Spleen (tissue), 11 donors: ENCODE data around the gene PLXNC1. TPM values are rescaled to one million over a fixed set of nuclear protein-coding genes. Genes with fewer than 3 reads are reported as not detected.

Experiments
- DNase-seq: peaks from one replicate; pipeline ENCODE4 v3.0.0-alpha.2; 2020
- H3K27ac ChIP-seq, 8 donors: fragments of 200-600 bp; sonication (generic) in 7 of 8; 1 replicate in 4 of 8; 2 replicates in 4 of 8; pipeline versions ENCODE4 v1.5.0 to v1.8.0; 2016 to 2021; ENCODE audit warnings: inconsistent platforms in 4 of 8, mild to moderate bottlenecking in 4 of 8, moderate library complexity in 1 of 8
- H3K27me3 ChIP-seq, 7 donors: fragments of 200-600 bp; sonication (generic) in 6 of 7; replicated peaks in 1 of 7; 1 replicate in 4 of 7; 2 replicates in 3 of 7; pipeline versions ENCODE4 v1.5.0 to v1.8.0; 2016 to 2021; ENCODE audit warnings: inconsistent platforms in 3 of 7, mild to moderate bottlenecking in 1 of 7
- H3K36me3 ChIP-seq, 6 donors: fragments of 200-600 bp; sonication (generic) in 5 of 6; 1 replicate in 4 of 6; 2 replicates in 2 of 6; pipeline versions ENCODE4 v1.5.0 to v1.8.0; 2016 to 2021; ENCODE audit warnings: inconsistent platforms in 2 of 6
- H3K4me1 ChIP-seq, 6 donors: fragments of 200-600 bp; sonication (generic) in 5 of 6; 1 replicate in 3 of 6; 2 replicates in 3 of 6; pipeline versions ENCODE4 v1.5.0 to v1.8.0; 2016 to 2021; ENCODE audit warnings: inconsistent platforms in 3 of 6
- H3K4me3 ChIP-seq, 8 donors: fragments of 200-600 bp; sonication (generic) in 7 of 8; 1 replicate in 4 of 8; 2 replicates in 4 of 8; pipeline versions ENCODE4 v1.5.0 to v1.8.0; 2016 to 2021; ENCODE audit warnings: inconsistent platforms in 4 of 8, mild to moderate bottlenecking in 4 of 8, moderate library complexity in 2 of 8
- H3K9me3 ChIP-seq, 8 donors: fragments of 200-600 bp; sonication (generic) in 7 of 8; 1 replicate in 4 of 8; 2 replicates in 4 of 8; pipeline versions ENCODE4 v1.5.0 to v1.8.0; 2016 to 2021; ENCODE audit warnings: inconsistent platforms in 4 of 8
- POLR2A ChIP-seq, 3 donors: fragments of 450-650 bp; IDR thresholded peaks; one replicate each; pipeline ENCODE4 v1.5.1; 2017; ENCODE audit warnings: antibody characterized with exemption in 3 of 3, mild to moderate bottlenecking in 1 of 3
- POLR2AphosphoS5 ChIP-seq, 3 donors: sonication (generic); formaldehyde crosslinking; IDR thresholded peaks; one replicate each; pipeline ENCODE4 v1.5.1; 2017; ENCODE audit warnings: antibody characterized with exemption in 3 of 3
- WGBS, 5 donors: extraction: QIAGEN DNeasy Blood & Tissue Kit in 3 of 5; methylation state at CpG; one replicate each; pipeline versions ENCODE4 v1.1.5 to v1.1.7; 2013 to 2018; 5-methylcytosine and 5-hydroxymethylcytosine counted together
- intact Hi-C: fragments of 100-400 bp; cut with DNase I; formaldehyde crosslinking; loops from one replicate; pipeline ENCODE4 v1.15.0; 2023; ENCODE audit warnings: low total_unique reads
- polyA plus RNA-seq, 3 donors: library from polyadenylated mRNA; stranded (reverse); fragments of 200-250 nt; gene quantifications; one replicate each; pipeline ENCODE4 v1.2.1, GENCODE V29; 2013
- total RNA-seq, 7 donors: library from RNA; depleted of rRNA in 3 of 7; stranded (reverse); fragments of >200 nt in 3 of 7; fragmentation: NEBNext Ultra II Directional in 4 of 7; extraction: Animal tissue kit (Norgen Biotek cat#: 25700) in 4 of 7; gene quantifications; one replicate each; pipeline versions ENCODE4 v1.1.0 to v1.2.1, GENCODE V29; 2016 to 2021
- TF ChIP-seq, protein P1 (sequence below), 11 experiments: fragments of 200-600 bp in 7 of 11; fragments of 450-650 bp in 4 of 11; sonication (generic) in 4 of 11; IDR thresholded peaks in 8 of 11; conservative IDR thresholded peaks in 3 of 11; 1 replicate in 7 of 11; 2 replicates in 4 of 11; pipeline versions ENCODE4 v1.4.0 to v1.8.0; 2016 to 2021; ENCODE audit warnings: antibody characterized with exemption in 11 of 11, inconsistent platforms in 4 of 11, mild to moderate bottlenecking in 1 of 11
- donor health status: healthy with polysubstance abuse.
- donor health status: DM: no; HTN: no; CAD: no; lungs with moderate emphysema.
- donor health status: DM: no; HTN: no; CAD: no.
- donor health status: Bipolar disorder and iron deficiency.
- donor health status: healthy.
- donor health status: DM: no; HTN: no; CAD: no.
- donor health status: DM: yes; HTN: yes; CAD: no.

Gene PLXNC1
- total and polyA plus RNA-seq, 10 donors = 6.8 to 138 (median 69.7) TPM

DNA sequence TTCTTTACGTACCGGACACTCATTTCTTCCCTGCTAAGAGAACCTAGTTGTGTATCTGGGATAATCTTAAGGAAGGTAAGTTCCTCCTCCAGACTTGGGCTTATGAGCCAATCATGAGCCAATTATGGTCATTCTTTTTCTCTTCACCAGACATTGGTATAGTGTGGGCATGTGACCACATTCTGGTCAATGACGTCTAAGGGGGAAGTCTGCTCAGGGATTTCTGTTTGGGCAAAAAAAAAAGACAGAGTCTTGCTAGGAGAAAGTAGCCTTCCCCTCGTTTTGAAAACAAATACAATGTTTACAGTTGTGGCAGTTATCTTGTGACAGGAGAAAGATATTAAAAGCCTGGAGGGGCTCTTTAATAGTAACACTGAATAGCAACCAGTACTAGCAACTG, 20.1 kb upstream of the PLXNC1 start:
- intact Hi-C loops = no loop called here
- H3K27me3 ChIP-seq = no peaks in the 10 kb centered on the region
- no peak for DNase-seq
- peaks cover 0 to 5% (median 0%) of the 10 kb centered on the region in 8 donors for H3K9me3 ChIP-seq
- peaks cover 0 to 52% (median 42%) of the 10 kb centered on the region in 6 donors for H3K4me1 ChIP-seq
- WGBS, 5 donors = 61 to 77% (median 62%) methylated on average over 4 of the region's 4 CpGs
- TF ChIP-seq POLR2A (IDR thresholded peaks at IDR 0.05) = no peak
- TF ChIP-seq POLR2AphosphoS5 (IDR thresholded peaks at IDR 0.05) = no peak
- TF ChIP-seq, protein P1, sequence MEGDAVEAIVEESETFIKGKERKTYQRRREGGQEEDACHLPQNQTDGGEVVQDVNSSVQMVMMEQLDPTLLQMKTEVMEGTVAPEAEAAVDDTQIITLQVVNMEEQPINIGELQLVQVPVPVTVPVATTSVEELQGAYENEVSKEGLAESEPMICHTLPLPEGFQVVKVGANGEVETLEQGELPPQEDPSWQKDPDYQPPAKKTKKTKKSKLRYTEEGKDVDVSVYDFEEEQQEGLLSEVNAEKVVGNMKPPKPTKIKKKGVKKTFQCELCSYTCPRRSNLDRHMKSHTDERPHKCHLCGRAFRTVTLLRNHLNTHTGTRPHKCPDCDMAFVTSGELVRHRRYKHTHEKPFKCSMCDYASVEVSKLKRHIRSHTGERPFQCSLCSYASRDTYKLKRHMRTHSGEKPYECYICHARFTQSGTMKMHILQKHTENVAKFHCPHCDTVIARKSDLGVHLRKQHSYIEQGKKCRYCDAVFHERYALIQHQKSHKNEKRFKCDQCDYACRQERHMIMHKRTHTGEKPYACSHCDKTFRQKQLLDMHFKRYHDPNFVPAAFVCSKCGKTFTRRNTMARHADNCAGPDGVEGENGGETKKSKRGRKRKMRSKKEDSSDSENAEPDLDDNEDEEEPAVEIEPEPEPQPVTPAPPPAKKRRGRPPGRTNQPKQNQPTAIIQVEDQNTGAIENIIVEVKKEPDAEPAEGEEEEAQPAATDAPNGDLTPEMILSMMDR (IDR thresholded peaks at IDR 0.05 in 8 of 11, conservative IDR thresholded peaks at IDR 0.05 in 3 of 11) = no peak
- peak overlapping the region in 2 of 8 donors; percentile 86 to 87 for H3K27ac ChIP-seq
- no peak overlapping the region for H3K4me3 ChIP-seq
- no peaks in the 10 kb centered on the region for H3K36me3 ChIP-seq

DNA sequence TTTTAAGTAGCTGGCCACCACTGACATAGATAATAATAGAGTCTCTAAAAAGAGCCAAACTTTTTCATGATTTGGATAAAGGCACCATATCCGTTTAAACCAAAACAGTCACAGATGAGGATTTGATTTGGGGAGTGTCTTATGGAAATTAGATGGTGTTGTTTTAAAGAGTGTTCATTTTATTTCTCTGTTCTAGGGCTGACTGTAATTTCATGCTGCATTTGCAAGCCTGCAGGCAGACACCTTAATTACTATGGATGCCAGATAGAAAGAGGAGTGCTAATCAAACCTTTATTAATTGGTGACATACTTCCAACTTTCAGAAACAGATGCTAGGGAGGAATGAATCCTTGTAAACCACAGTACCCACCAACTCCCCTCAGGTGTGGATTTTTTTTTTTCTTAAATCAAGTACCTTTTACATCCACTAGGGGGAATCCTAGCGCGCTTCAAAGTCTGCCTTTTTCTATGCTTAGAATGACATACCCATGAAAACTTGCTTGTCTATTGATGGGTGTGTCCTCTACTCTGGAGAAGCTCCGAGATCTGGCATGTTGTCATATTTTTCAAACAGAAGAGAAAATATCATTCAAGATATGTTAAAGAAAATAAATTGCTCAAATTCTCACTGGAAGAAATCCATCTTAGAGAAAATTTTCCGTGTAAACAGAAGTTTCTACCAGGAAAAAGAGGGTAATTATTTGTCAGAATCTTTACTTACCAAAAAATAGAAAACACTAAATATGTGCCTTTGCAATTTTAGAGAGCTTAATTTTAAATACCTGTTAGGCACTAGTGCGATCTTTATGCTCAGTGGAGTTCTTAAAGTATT, 14.2 kb upstream of the PLXNC1 start:
- Histone ChIP-seq H3K4me3 (no peak overlapping the region), H3K9me3 (peaks cover 0 to 5% (median 0%) of the 10 kb centered on the region in 8 donors), H3K27ac (no peak overlapping the region), H3K4me1 (peaks cover 0 to 13% (median 4%) of the 10 kb centered on the region in 6 donors), H3K27me3 (no peaks in the 10 kb centered on the region), H3K36me3 (no peaks in the 10 kb centered on the region)
- no peak for DNase-seq
- TF ChIP-seq POLR2A (IDR thresholded peaks at IDR 0.05) = no peak
- TF ChIP-seq, protein P1 (IDR thresholded peaks at IDR 0.05 in 8 of 11, conservative IDR thresholded peaks at IDR 0.05 in 3 of 11) = peak; percentile 39 to 80 (median 70)
- WGBS, 5 donors = 30 to 34% (median 33%) methylated on average over 6 of the region's 6 CpGs
- intact Hi-C loops = loop anchor here (2.0 to 10.0 kb wide), 2 partner anchors 301 to 399 kb away; no protein-coding TSS in a partner anchor

DNA sequence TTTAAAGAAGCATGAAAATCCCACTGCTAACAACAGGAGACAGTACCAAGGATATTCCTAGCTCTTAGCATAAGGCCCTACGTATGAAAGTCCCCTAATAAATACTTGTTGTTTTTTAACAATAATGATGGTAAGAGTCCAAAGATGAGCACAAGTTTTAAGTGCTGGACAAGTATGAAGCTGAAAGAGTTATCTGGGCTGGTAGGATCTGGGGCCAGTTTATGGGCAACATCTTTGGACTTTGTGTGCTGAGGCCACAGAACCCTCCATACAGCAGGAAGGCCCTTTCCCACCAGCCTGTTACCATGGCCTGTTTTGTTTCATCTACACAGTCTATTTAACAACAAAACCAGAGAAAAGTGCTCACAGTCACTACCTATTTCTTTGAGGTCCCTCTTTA, 12.5 kb upstream of the PLXNC1 start:
- Histone ChIP-seq H3K9me3 (no peaks in the 10 kb centered on the region), H3K36me3 (no peaks in the 10 kb centered on the region), H3K27ac (no peak overlapping the region), H3K4me1 (peaks cover 0 to 13% (median 4%) of the 10 kb centered on the region in 6 donors), H3K27me3 (no peaks in the 10 kb centered on the region), H3K4me3 (no peak overlapping the region)
- TF ChIP-seq, protein P1 (IDR thresholded peaks at IDR 0.05 in 8 of 11, conservative IDR thresholded peaks at IDR 0.05 in 3 of 11) = no peak
- no peak for TF ChIP-seq POLR2AphosphoS5 (IDR thresholded peaks at IDR 0.05)
- no peak for DNase-seq
- intact Hi-C loops = loop anchor here (2.0 to 10.0 kb wide), 2 partner anchors 299 to 397 kb away; no protein-coding TSS in a partner anchor
- 83 to 100% (median 94%) methylated on average over 1 of the region's 1 CpG for WGBS, 5 donors

DNA sequence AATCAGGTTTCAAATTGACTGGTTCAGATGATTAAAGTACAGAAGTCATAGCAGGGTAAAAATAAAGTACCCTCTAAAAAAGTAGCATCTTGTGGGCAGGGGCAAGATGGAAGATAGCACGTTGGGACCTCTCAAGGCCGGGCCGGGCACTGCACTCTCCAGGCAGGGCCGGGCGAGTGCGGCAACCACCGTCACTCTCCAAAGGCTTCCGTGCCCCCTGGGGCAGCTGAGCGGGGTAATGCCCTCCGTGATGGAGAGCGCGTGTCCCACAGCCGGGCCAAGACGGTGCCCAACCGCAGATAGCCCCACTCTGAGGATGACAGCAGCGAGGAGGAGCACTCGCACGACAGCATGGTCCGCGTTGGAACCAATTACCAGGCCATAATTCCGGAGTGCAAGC, 8.6 kb upstream of the PLXNC1 start:
- no peak for DNase-seq
- WGBS, 5 donors = 91 to 96% (median 93%) methylated on average over 20 to 21 of the region's 21 CpGs
- intact Hi-C loops = loop anchor here (10.0 kb wide), 1 partner anchor 295 kb away; no protein-coding TSS in a partner anchor
- H3K27me3 ChIP-seq = no peaks in the 10 kb centered on the region
- no peaks in the 10 kb centered on the region for H3K36me3 ChIP-seq
- H3K27ac ChIP-seq = no peak overlapping the region
- H3K9me3 ChIP-seq = no peaks in the 10 kb centered on the region
- no peak overlapping the region for H3K4me3 ChIP-seq
- peaks cover 0 to 4% (median 0%) of the 10 kb centered on the region in 6 donors for H3K4me1 ChIP-seq
- TF ChIP-seq, protein P1 (IDR thresholded peaks at IDR 0.05 in 8 of 11, conservative IDR thresholded peaks at IDR 0.05 in 3 of 11) = no peak
- TF ChIP-seq POLR2AphosphoS5 (IDR thresholded peaks at IDR 0.05) (no peak), POLR2A (IDR thresholded peaks at IDR 0.05) (no peak)
